Liver (tissue), 9 donors: Measurements from ENCODE around the gene CD300LB. TPM values are rescaled to one million over a fixed set of nuclear protein-coding genes. Genes with fewer than 3 reads are reported as not detected.

Source experiments
- DNase-seq: peaks from one replicate; pipeline ENCODE4 v3.0.0-alpha.2; 2017; ENCODE audit warnings: low spot score
- H3K27ac ChIP-seq, 2 donors: one replicate each; pipeline ENCODE4 v1.7.0; 2013; ENCODE audit warnings: inconsistent platforms in 2 of 2, low read length in 2 of 2, control low read depth in 1 of 2, low read depth in 1 of 2, mild to moderate bottlenecking in 1 of 2
- H3K27me3 ChIP-seq, 4 donors: one replicate each; pipeline versions ENCODE4 v1.6.1 to v1.7.0; 2013; ENCODE audit warnings: low read length in 3 of 4, inconsistent platforms in 1 of 4, mild to moderate bottlenecking in 1 of 4, moderate library complexity in 1 of 4; ENCODE audit not compliant: control insufficient read depth in 4 of 4, insufficient read depth in 4 of 4
- H3K36me3 ChIP-seq, 4 donors: one replicate each; pipeline versions ENCODE4 v1.6.1 to v1.7.0; 2013; ENCODE audit warnings: low read length in 3 of 4, mild to moderate bottlenecking in 3 of 4, low read depth in 1 of 4, moderate library complexity in 1 of 4; ENCODE audit not compliant: control insufficient read depth in 4 of 4, insufficient read depth in 3 of 4
- H3K4me1 ChIP-seq, 4 donors: one replicate each; pipeline versions ENCODE4 v1.6.1 to v1.7.0; 2013; ENCODE audit warnings: low read length in 3 of 4, mild to moderate bottlenecking in 3 of 4, moderate library complexity in 1 of 4; ENCODE audit not compliant: control insufficient read depth in 4 of 4, insufficient read depth in 4 of 4
- H3K4me3 ChIP-seq, 3 donors: one replicate each; pipeline versions ENCODE4 v1.6.1 to v1.7.0; 2013; ENCODE audit warnings: low read length in 3 of 3, control low read depth in 1 of 3, low read depth in 1 of 3, mild to moderate bottlenecking in 1 of 3
- H3K9ac ChIP-seq, 2 donors: one replicate each; pipeline ENCODE4 v1.7.0; 2013; ENCODE audit warnings: low read length in 2 of 2, mild to moderate bottlenecking in 2 of 2, moderate library complexity in 2 of 2, control low read depth in 1 of 2, low read depth in 1 of 2
- H3K9me3 ChIP-seq, 4 donors: one replicate each; pipeline versions ENCODE4 v1.6.1 to v1.7.0; 2013; ENCODE audit warnings: low read length in 3 of 4; ENCODE audit not compliant: control insufficient read depth in 4 of 4
- ATF3 ChIP-seq: IDR thresholded peaks from 2 replicates; pipeline ENCODE4 v1.6.1; 2016; ENCODE audit warnings: antibody characterized with exemption
- CTCF ChIP-seq: fragments of 150-350 bp; IDR thresholded peaks from 2 replicates; pipeline ENCODE4 v1.5.1; 2017; ENCODE audit warnings: improper control_type of control experiment, low read depth, low read length; ENCODE audit not compliant: missing input control
- EGR1 ChIP-seq, 2 donors: IDR thresholded peaks; 2 replicates each; pipeline ENCODE4 v1.6.1; 2016 to 2018; ENCODE audit warnings: antibody characterized with exemption in 2 of 2, low read depth in 2 of 2
- FOXA1 ChIP-seq: IDR thresholded peaks from 2 replicates; pipeline ENCODE4 v1.6.1; 2016; ENCODE audit warnings: antibody characterized with exemption
- FOXA2 ChIP-seq: IDR thresholded peaks from 2 replicates; pipeline ENCODE4 v1.6.1; 2016; ENCODE audit warnings: antibody characterized with exemption
- GABPA ChIP-seq, 2 donors: IDR thresholded peaks in 1 of 2; conservative IDR thresholded peaks in 1 of 2; 2 replicates each; pipeline ENCODE4 v1.6.1; 2016; ENCODE audit warnings: antibody characterized with exemption in 2 of 2, mild to moderate bottlenecking in 1 of 2, moderate library complexity in 1 of 2
- HNF4A ChIP-seq, 2 donors: conservative IDR thresholded peaks; 2 replicates each; pipeline ENCODE4 v1.6.1; 2016; ENCODE audit warnings: antibody characterized with exemption in 2 of 2, mild to moderate bottlenecking in 2 of 2
- HNF4G ChIP-seq: IDR thresholded peaks from 2 replicates; pipeline ENCODE4 v1.6.1; 2016; ENCODE audit warnings: antibody characterized with exemption
- JUND ChIP-seq, 2 donors: IDR thresholded peaks; 2 replicates each; pipeline ENCODE4 v1.6.1; 2016; ENCODE audit warnings: antibody characterized with exemption in 2 of 2
- MAX ChIP-seq: IDR thresholded peaks from 2 replicates; pipeline ENCODE4 v1.6.1; 2016; ENCODE audit warnings: antibody characterized with exemption
- NR2F2 ChIP-seq: IDR thresholded peaks from 2 replicates; pipeline ENCODE4 v1.6.1; 2016; ENCODE audit warnings: antibody characterized with exemption
- RAD21 ChIP-seq, 2 donors: IDR thresholded peaks; 2 replicates each; pipeline ENCODE4 v1.6.1; 2016; ENCODE audit warnings: antibody characterized with exemption in 2 of 2, mild to moderate bottlenecking in 2 of 2
- REST ChIP-seq: IDR thresholded peaks from 2 replicates; pipeline ENCODE4 v1.6.1; 2016; ENCODE audit warnings: antibody characterized with exemption, mild to moderate bottlenecking
- RXRA ChIP-seq, 2 donors: IDR thresholded peaks; 2 replicates each; pipeline ENCODE4 v1.6.1; 2017 to 2018; ENCODE audit warnings: antibody characterized with exemption in 2 of 2, mild to moderate bottlenecking in 1 of 2
- SP1 ChIP-seq: IDR thresholded peaks from 2 replicates; pipeline ENCODE4 v1.6.1; 2018; ENCODE audit warnings: antibody characterized with exemption, mild to moderate bottlenecking
- TAF1 ChIP-seq: conservative IDR thresholded peaks from 2 replicates; pipeline ENCODE4 v1.6.1; 2016; ENCODE audit warnings: antibody characterized with exemption, mild to moderate bottlenecking
- YY1 ChIP-seq: IDR thresholded peaks from 2 replicates; pipeline ENCODE4 v1.6.1; 2016; ENCODE audit warnings: antibody characterized with exemption, mild to moderate bottlenecking
- ZBTB33 ChIP-seq: IDR thresholded peaks from 2 replicates; pipeline ENCODE4 v1.6.1; 2016; ENCODE audit warnings: antibody characterized with exemption
- WGBS: extraction: QIAGEN DNeasy Blood & Tissue Kit; methylation state at CpG from one replicate; pipeline ENCODE4 v1.1.7; 2013; 5-methylcytosine and 5-hydroxymethylcytosine counted together
- polyA plus RNA-seq, 2 donors: library from polyadenylated mRNA; stranded (reverse) in 1 of 2; unstranded in 1 of 2; fragments of 200-250 nt in 1 of 2; fragments of >200 nt in 1 of 2; fragmentation: Nextera tagmentation in 1 of 2; extraction: Ambion mirVana in 1 of 2; gene quantifications; one replicate each; pipeline versions ENCODE4 v1.2.1 to v1.2.3, GENCODE V29; 2013 to 2015
- total RNA-seq, 2 donors: library from RNA; depleted of rRNA; stranded (reverse); fragments of >200 nt; gene quantifications; one replicate each; pipeline ENCODE4 v1.2.3, GENCODE V29; 2014
- donor health status: healthy.
- donor health status: healthy.
- donor health status: healthy.
- donor health status: healthy.
- donor health status: healthy.

Gene CD300LB
- total and polyA plus RNA-seq, 4 donors = 0.08 to 0.33 (median 0.09) TPM; not detected in 1

GRCh38 chr17:74546586-74546985 lies 15.3 kb upstream of the CD300LB start:
- Histone ChIP-seq H3K4me1 (peaks cover 0 to 4% (median 0%) of the 10 kb centered on the region in 4 donors), H3K36me3 (no peaks in the 10 kb centered on the region), H3K9me3 (no peaks in the 10 kb centered on the region), H3K27me3 (no peaks in the 10 kb centered on the region), H3K4me3 (no peak overlapping the region), H3K27ac (no peak overlapping the region), H3K9ac (no peak overlapping the region)
- TF ChIP-seq JUND (IDR thresholded peaks at IDR 0.05) = no peak
- TF ChIP-seq GABPA (IDR thresholded peaks at IDR 0.05 in 1 of 2, conservative IDR thresholded peaks at IDR 0.05 in 1 of 2) = no peak
- TF ChIP-seq ATF3 = no peak
- no peak for TF ChIP-seq RAD21 (IDR thresholded peaks at IDR 0.05)
- no peak for TF ChIP-seq MAX
- no peak for TF ChIP-seq EGR1 (IDR thresholded peaks at IDR 0.05; ENCODE audit: low read depth in 2 of 2)
- TF ChIP-seq NR2F2 = no peak
- no peak for TF ChIP-seq REST
- TF ChIP-seq FOXA1 = no peak
- no peak for TF ChIP-seq ZBTB33
- no peak for TF ChIP-seq FOXA2
- no peak for TF ChIP-seq RXRA (IDR thresholded peaks at IDR 0.05)
- TF ChIP-seq CTCF = no peak
- TF ChIP-seq SP1 = no peak
- TF ChIP-seq HNF4G = no peak
- TF ChIP-seq TAF1 = no peak
- no peak for TF ChIP-seq HNF4A (conservative IDR thresholded peaks at IDR 0.05)
- no peak for TF ChIP-seq YY1
- no peak for DNase-seq
- WGBS = 88% methylated on average over 7 of the region's 7 CpGs
